GM18909 (cell line): Measurements from ENCODE around the gene PDSS1.
"Not testable (repeated sequence)": the region's sequence is repeated elsewhere in the genome, so short reads cannot be mapped to it uniquely, and the experiment has no call there.

Source experiments
- ATAC-seq: cut with Tn5 transposase; IDR thresholded peaks from one replicate; pipeline ENCODE4 v1.9.1; 2021; ENCODE audit warnings: mild to moderate bottlenecking; ENCODE audit not compliant: unreplicated experiment, poor library complexity

PDSS1 gene

GRCh38 chr10:26697163-26697921, at the start of gene PDSS1:
PDSS1 (plus strand) TSS chr10:26697701; CDS start chr10:26697712, 11 bp downstream.
- ATAC-seq, result peak; percentile 81

GRCh38 chr10:26648245-26648636, 49.3 kb upstream of the PDSS1 start:
- ATAC-seq, result not testable (repeated sequence)

GRCh38 chr10:26650406-26650805, 47.1 kb upstream of the PDSS1 start:
- no peak for ATAC-seq

GRCh38 chr10:26651476-26651875, 46.0 kb upstream of the PDSS1 start:
- not testable (repeated sequence) for ATAC-seq

- ATAC-seq, result no peak
These were observed 44.5 kb upstream of the PDSS1 start for GRCh38 chr10:26653004-26653403.

- no peak for ATAC-seq
These were observed 41.8 kb upstream of the PDSS1 start for GRCh38 chr10:26655746-26656145.

- no peak for ATAC-seq
These were observed 34.6 kb upstream of the PDSS1 start for GRCh38 chr10:26662864-26663263.

- ATAC-seq, result no peak
These were observed 32.1 kb upstream of the PDSS1 start for GRCh38 chr10:26665080-26666048.

GRCh38 chr10:26675873-26676257, 21.6 kb upstream of the PDSS1 start:
- no peak for ATAC-seq

GRCh38 chr10:26679588-26679987, 17.9 kb upstream of the PDSS1 start:
- ATAC-seq, result no peak

- no peak for ATAC-seq
These were observed 16.4 kb upstream of the PDSS1 start for GRCh38 chr10:26681076-26681475.

- ATAC-seq, result not testable (repeated sequence)
These were observed 15.5 kb upstream of the PDSS1 start for GRCh38 chr10:26681971-26682370.

- ATAC-seq, result no peak
These were observed 14.6 kb upstream of the PDSS1 start for GRCh38 chr10:26682931-26683330.

- ATAC-seq, result peak; percentile 94
These were observed 12.7 kb upstream of the PDSS1 start for GRCh38 chr10:26684667-26685264.

GRCh38 chr10:26685441-26685840, 12.1 kb upstream of the PDSS1 start:
- ATAC-seq, result no peak

GRCh38 chr10:26689399-26689798, 8.1 kb upstream of the PDSS1 start:
- ATAC-seq, result no peak

- ATAC-seq, result no peak
These were observed 6.6 kb upstream of the PDSS1 start for GRCh38 chr10:26690731-26691475.

GRCh38 chr10:26694536-26694935, 3.0 kb upstream of the PDSS1 start:
- not testable (repeated sequence) for ATAC-seq

GRCh38 chr10:26696786-26697162, 727 bp upstream of the PDSS1 start:
- peak; percentile 15 for ATAC-seq

GRCh38 chr10:26697922-26698608, 564 bp downstream of the PDSS1 start:
- ATAC-seq, result no peak
